ENCODE results near the gene FAM50A.
"Not testable (repeated sequence)": the region's sequence is repeated elsewhere in the genome, so short reads cannot be mapped to it uniquely, and the experiment has no call there.

The FAM50A gene

DNA sequence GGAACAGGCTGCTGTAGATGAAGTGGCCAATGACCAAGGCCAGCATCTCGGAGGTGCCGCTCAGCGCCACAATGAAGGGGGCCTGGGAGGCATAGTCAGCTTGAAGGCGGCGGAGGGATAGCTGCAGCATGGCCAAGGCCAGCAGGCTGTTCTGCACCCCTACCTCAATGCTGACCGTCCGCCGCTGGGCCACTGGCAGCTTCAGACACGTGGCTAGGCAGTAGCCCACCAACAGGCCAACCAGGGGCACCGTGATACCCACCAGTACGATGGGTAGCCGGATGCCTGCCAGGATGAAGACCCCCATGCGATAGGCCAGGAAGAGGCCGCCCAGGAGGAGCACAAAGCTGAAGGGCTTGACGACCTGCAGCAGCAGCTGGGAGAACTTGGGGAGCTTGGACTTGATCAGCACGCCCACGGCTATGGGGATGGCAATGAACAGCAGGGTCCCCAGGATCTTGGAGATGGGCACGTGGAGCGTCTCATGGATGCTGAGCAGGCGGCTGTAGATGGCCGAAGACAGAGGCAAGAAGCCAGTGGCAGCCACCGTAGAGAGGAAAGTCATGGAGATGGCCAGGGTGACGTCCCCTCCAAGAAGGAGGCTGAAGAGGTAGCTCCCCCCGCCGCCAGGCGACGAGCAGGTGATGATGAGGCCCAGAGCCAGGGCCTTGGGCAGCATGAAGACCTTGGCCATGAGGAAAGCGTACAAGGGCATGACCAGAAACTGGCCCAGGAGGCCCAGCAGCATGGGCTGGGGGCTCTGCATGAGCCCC, 43.8 kb downstream of the FAM50A start:
- no peak for DNase-seq (ENCODE audit: low spot score in 2 of 2)
- peaks cover 15% of the 10 kb centered on the region for H3K36me3 Mint-ChIP-seq (ENCODE audit: insufficient read depth)

DNA sequence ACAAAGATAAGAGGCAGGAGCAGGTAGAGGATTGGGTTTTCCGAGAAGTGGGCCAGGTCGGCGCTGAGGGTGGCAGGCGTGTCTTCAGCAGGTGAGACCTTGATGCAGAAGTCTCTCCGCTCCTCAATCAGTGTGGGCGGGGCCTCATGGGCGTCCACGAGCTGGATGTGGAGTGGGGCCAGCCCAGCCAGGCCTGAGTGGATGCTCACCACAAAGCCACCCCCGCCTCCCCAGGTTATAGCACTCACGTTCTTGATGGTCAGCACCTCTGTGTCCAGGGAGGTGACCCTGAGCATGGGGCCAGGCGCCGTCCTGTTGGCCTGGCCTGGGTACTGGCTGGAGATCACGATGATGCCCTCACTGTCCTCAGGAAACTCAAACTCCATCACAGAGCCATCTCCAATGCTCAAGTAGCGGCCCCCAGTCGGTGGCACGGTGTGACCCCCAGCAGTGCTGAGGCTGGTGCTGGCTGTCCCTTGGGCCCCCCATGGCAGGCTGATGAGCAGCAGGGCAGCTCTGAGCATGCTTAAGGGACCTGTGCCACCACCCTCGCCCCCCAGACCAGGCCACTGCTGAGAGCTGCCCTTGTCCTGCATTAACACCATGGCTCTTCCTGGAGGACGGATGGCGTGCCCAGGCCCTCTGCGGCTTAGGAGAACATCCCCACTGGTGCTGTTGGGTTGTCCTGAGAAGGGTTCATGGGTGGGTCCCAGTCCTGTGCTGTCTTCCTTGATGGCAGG, 44.6 kb downstream of the FAM50A start:
- peaks cover 14% of the 10 kb centered on the region for H3K36me3 Mint-ChIP-seq (ENCODE audit: insufficient read depth)
- peaks cover 18% of the 10 kb centered on the region for H3K4me1 Mint-ChIP-seq
- H3K27me3 Mint-ChIP-seq = no peaks in the 10 kb centered on the region
- no peak overlapping the region for H3K27ac Mint-ChIP-seq (ENCODE audit: low read depth)
- no peak for ATAC-seq (replicated peaks; ENCODE audit: extremely low read depth, poor library complexity, severe bottlenecking)
- no peaks in the 10 kb centered on the region for H3K9me3 Mint-ChIP-seq
- DNase-seq (ENCODE audit: low spot score in 2 of 2) = no peak
- peak overlapping the region; percentile 87 for H3K4me3 Mint-ChIP-seq

More for the DNA sequence above, 43.8 kb downstream of the FAM50A start:
- ATAC-seq (replicated peaks; ENCODE audit: extremely low read depth, poor library complexity, severe bottlenecking) = no peak
- Mint-ChIP-seq H3K9me3 (no peaks in the 10 kb centered on the region), H3K27me3 (no peaks in the 10 kb centered on the region), H3K27ac (ENCODE audit: low read depth) (peak overlapping the region; percentile 88), H3K4me1 (peaks cover 18% of the 10 kb centered on the region), H3K4me3 (peak overlapping the region; percentile 87)

DNA sequence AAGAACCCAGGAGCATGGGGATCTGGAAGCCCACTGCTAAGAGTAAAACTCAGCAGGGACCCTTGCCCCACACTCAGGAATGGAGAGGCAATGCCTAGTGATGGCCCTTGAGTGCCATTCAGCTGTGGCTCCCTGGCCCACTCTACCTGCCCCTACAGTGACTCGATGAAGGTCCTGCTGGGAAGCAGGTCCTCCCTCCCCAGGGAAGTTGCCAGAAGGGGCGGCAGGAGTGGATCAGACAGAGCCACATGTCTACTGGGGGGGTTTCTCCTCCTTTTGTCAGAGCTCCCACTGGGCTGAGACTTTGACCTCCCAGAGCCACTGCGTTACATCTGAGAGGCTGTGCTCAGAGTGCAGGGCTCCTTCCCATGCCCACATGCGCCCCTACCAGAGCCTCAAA, 45.2 kb downstream of the FAM50A start:
- ATAC-seq (replicated peaks; ENCODE audit: extremely low read depth, poor library complexity, severe bottlenecking) (no peak), DNase-seq (ENCODE audit: low spot score in 2 of 2) (no peak)
- Mint-ChIP-seq H3K9me3 (no peaks in the 10 kb centered on the region), H3K27ac (ENCODE audit: low read depth) (no peak overlapping the region), H3K4me3 (peak overlapping the region; percentile 87), H3K27me3 (no peaks in the 10 kb centered on the region), H3K36me3 (ENCODE audit: insufficient read depth) (peaks cover 13% of the 10 kb centered on the region), H3K4me1 (peaks cover 18% of the 10 kb centered on the region)

DNA sequence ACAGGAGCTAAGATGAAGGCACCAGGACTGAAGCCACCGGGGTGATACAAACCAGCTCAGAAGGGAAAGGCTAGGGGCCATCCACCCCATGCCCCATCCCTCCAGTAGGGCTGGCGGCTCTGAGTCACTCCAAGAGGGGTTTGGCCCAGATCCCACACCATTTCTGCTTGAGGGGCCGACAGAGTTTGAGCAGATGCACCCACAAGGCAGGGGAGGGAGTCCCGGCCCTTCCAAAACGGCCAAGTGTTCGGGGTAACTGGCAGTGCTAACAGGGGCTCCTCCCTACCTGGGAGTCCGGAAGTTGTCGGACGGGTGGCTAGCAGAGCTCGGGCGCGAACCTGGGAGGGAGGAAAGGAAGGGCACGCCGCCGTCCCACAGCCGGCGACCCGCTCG, 46.1 kb downstream of the FAM50A start:
- Mint-ChIP-seq H3K27ac (ENCODE audit: low read depth) (peak overlapping the region; percentile 91), H3K4me1 (peaks cover 18% of the 10 kb centered on the region), H3K4me3 (peak overlapping the region; percentile 87), H3K36me3 (ENCODE audit: insufficient read depth) (peaks cover 13% of the 10 kb centered on the region), H3K27me3 (no peaks in the 10 kb centered on the region), H3K9me3 (no peaks in the 10 kb centered on the region)
- DNase-seq (ENCODE audit: low spot score in 2 of 2) = no peak
- peak; percentile 9 for ATAC-seq (replicated peaks; ENCODE audit: extremely low read depth, poor library complexity, severe bottlenecking)

DNA sequence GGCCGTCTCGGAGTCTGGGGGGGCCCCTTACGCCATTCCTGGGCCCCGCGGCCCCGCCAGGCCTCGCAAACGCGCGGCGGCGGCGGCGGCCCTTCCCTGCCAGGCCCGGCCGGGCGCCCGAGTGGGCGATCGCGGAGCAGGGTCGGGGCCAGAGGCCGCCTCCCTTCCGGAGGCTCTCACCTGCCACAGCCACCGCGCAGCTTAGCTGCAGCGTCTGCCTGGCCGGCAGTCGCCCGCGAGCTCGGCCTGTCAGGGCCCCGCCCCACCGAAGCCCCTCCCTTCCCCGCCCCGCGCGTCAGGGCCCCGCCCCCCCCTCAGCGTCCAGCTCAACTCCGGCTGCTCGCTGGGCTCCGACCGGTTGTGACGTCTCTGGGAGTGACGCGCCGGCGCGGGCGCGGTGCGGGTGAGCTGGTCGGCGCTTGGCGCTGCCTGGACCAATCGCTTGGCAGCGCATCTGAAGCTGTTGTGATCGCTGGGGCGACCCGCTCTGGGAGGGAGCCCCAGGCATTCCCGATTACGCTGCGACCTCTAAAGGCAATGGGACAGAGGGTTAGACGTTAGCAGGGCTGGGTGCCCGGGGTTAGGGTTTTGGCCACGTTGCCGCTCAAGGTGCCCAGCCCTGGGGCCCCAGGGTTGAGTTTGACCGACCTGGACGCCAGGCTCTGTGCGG, 46.6 kb downstream of the FAM50A start, which contains the start of gene SLC10A3:
TSS of gene SLC10A3 (minus strand) at position 216 of the 670 bp plus-strand sequence. CDS start 1,689 bp downstream, outside the sequence.
- Mint-ChIP-seq H3K36me3 (ENCODE audit: insufficient read depth) (peaks cover 13% of the 10 kb centered on the region), H3K27me3 (no peaks in the 10 kb centered on the region)

DNA sequence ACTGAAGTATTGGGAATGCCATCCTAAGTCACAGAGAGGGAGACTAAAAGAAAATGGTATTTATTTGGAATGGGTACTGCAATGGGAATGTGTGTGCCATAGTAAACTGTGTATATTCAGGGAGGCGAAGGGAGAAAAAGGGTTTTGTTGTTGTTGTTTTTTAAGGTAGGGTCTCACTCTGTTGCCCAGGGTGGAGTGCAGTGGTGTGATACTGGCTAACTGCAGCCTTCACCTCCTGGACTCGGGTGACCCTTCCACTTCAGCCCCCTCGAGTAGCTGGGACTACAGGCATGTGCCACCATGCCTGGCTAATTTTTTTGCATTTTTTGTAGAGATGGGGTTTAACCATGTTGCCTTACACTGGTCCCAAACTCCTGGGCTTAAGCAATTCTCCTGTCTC, 50.8 kb downstream of the FAM50A start:
- Mint-ChIP-seq H3K4me3 (no peak overlapping the region), H3K4me1 (peaks cover 2% of the 10 kb centered on the region), H3K36me3 (ENCODE audit: insufficient read depth) (peaks cover 4% of the 10 kb centered on the region), H3K9me3 (no peaks in the 10 kb centered on the region), H3K27me3 (no peaks in the 10 kb centered on the region), H3K27ac (ENCODE audit: low read depth) (no peak overlapping the region)
- DNase-seq (ENCODE audit: low spot score in 2 of 2) = no peak
- ATAC-seq (replicated peaks; ENCODE audit: extremely low read depth, poor library complexity, severe bottlenecking) = no peak

More for the DNA sequence above, 46.6 kb downstream of the FAM50A start, which contains the start of gene SLC10A3:
- H3K9me3 Mint-ChIP-seq = no peaks in the 10 kb centered on the region
- peaks cover 18% of the 10 kb centered on the region for H3K4me1 Mint-ChIP-seq
- peak within 1 kb of the TSS; percentile 91 for H3K27ac Mint-ChIP-seq (ENCODE audit: low read depth)
- ATAC-seq (replicated peaks; ENCODE audit: extremely low read depth, poor library complexity, severe bottlenecking) (peak; percentile 82), DNase-seq (ENCODE audit: low spot score in 2 of 2) (peak; percentile 61 to 82)
- H3K4me3 Mint-ChIP-seq = peak within 1 kb of the TSS; percentile 87

DNA sequence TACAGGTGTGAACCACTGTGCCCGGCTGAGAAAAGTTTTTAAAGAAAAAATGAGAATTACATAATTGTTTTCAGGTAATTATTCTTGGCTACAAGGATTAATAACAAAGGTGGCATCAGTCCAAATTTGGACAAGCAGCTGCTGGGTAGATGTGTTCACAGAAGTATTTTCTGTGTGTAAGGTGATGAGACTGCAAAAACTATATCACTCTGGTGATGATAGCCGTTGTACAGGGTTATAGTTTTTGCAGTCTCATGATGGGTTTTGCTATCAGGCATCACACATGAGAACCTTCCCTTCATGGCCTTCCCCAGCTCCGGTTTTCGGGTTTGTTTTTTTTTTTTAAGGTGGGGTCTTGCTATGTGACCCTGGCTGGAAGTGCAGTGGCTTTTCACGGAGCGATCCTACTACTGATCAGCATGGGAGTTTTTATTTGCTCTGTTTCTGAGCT, 51.6 kb downstream of the FAM50A start:
- DNase-seq (ENCODE audit: low spot score in 2 of 2) (no peak), ATAC-seq (replicated peaks; ENCODE audit: extremely low read depth, poor library complexity, severe bottlenecking) (no peak)
- Mint-ChIP-seq H3K4me1 (no peaks in the 10 kb centered on the region), H3K27me3 (no peaks in the 10 kb centered on the region), H3K4me3 (no peak overlapping the region), H3K36me3 (ENCODE audit: insufficient read depth) (peaks cover 2% of the 10 kb centered on the region), H3K9me3 (no peaks in the 10 kb centered on the region), H3K27ac (ENCODE audit: low read depth) (no peak overlapping the region)

DNA sequence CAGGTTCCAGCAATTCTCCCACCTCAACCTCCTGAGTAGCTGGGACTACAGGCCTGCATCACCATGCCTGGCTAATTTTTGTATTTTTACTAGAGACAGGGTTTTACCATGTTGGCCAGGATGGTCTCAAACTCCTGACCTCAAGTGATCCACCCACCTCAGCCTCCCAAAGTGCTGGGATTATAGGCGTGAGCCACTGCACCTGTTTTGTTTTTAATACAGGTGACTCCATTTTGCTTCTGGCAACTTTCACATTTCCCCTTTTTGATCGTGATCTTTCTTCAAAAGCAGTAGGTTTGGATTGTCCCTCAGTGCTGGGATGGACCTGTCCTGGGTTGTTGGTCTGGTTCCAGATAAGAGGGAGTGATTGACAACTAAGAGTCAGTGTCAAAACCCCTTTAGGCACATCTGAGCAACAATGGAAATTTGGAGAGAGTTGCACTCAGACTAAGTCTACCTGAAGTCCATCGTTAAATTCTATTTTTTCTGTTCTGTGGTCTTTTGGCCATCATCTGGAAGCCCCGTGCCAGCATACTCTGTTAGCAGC, 52.7 kb downstream of the FAM50A start:
- not testable (repeated sequence) for H3K4me1 Mint-ChIP-seq; ATAC-seq (replicated peaks; ENCODE audit: extremely low read depth, poor library complexity, severe bottlenecking); H3K36me3 Mint-ChIP-seq (ENCODE audit: insufficient read depth); H3K9me3 Mint-ChIP-seq; H3K27me3 Mint-ChIP-seq; H3K27ac Mint-ChIP-seq (ENCODE audit: low read depth); DNase-seq (ENCODE audit: low spot score in 2 of 2); H3K4me3 Mint-ChIP-seq

All from central memory CD8-positive, alpha-beta T cell (primary cell).